K562 (cell line): ENCODE measurements around the gene ERGIC1. TPM values are rescaled to one million over a fixed set of nuclear protein-coding genes. Genes with fewer than 3 reads are reported as not detected.

Source experiments
- ATAC-seq: fragments of 200-7000 bp; cut with Tn5 transposase; 3 replicates; pipeline ENCODE4 v1.9.1; 2020; ENCODE audit warnings: moderate library complexity
- BruUV-seq: library from RNA; stranded (reverse); fragments of 400-500 nt; replicated peaks from 2 replicates; lab custom pipeline; 2021; lab: Mats Ljungman, UMichigan
- CTCF ChIA-PET: fragments of 300-600 bp; formaldehyde crosslinking; extraction: SDS; loops from one replicate; lab custom pipeline; 2021; ENCODE audit warnings: low intra/inter-chr PET ratio; lab: Yijun Ruan, JAX
- POLR2A ChIA-PET: fragments of 300-600, 350-650 bp; sonication (Branson Sonifier 250); formaldehyde crosslinking; extraction: SDS; loops from one replicate; lab custom pipeline; 2021; ENCODE audit warnings: antibody characterized with exemption, inconsistent platforms; lab: Yijun Ruan, JAX
- DNase-seq, 4 experiments: peaks; one replicate each; pipeline versions ENCODE4 v3.0.0 to v3.0.0-alpha.2; 2011 to 2018; ENCODE audit warnings: low spot score in 3 of 4, mixed read lengths in 3 of 4; ENCODE audit errors: extremely low read depth in 1 of 4
- FAIRE-seq: peaks from 2 replicates; lab custom pipeline; 2011; peaks lifted over from hg19 to GRCh38; lab: Jason Lieb, UNC
- H2AFZ ChIP-seq: 2 replicates; pipeline ENCODE4 v1.6.0; 2011; ENCODE audit warnings: low read depth, low read length, control low read depth, inconsistent platforms
- H3K27ac ChIP-seq: fragments of 200-600 bp; 3 replicates; pipeline ENCODE4 v1.8.0; 2011; ENCODE audit warnings: low read depth, mild to moderate bottlenecking, control low read depth, inconsistent platforms, low read length, moderate library complexity, mixed read lengths; ENCODE audit errors: extremely low read depth
- H3K27me3 ChIP-seq, 2 experiments: fragments of 300-600 bp in 1 of 2; 2 replicates in 1 of 2; 3 replicates in 1 of 2; pipeline versions ENCODE4 v1.6.0 to v1.8.0; 2011; ENCODE audit warnings: inconsistent platforms in 2 of 2, low read length in 2 of 2, mild to moderate bottlenecking in 1 of 2, mixed read lengths in 1 of 2, moderate library complexity in 1 of 2; ENCODE audit not compliant: control insufficient read depth in 2 of 2, insufficient read depth in 2 of 2
- H3K36me3 ChIP-seq: fragments of 300-600 bp; 3 replicates; pipeline ENCODE4 v1.8.0; 2011; ENCODE audit warnings: mild to moderate bottlenecking, low read length, inconsistent platforms; ENCODE audit not compliant: control insufficient read depth, insufficient read depth
- H3K4me1 ChIP-seq, 2 experiments: fragments of 200-600 bp in 1 of 2; replicated peaks in 1 of 2; 2 replicates in 1 of 2; 3 replicates in 1 of 2; pipeline versions ENCODE4 v1.5.1 to v1.8.0; 2011; ENCODE audit warnings: inconsistent platforms in 2 of 2, low read length in 2 of 2, mild to moderate bottlenecking in 1 of 2, mixed read lengths in 1 of 2, moderate library complexity in 1 of 2; ENCODE audit not compliant: control insufficient read depth in 2 of 2, insufficient read depth in 2 of 2
- H3K4me2 ChIP-seq: 2 replicates; pipeline ENCODE4 v1.6.1; 2011; ENCODE audit warnings: low read length, control low read depth, inconsistent platforms, mixed read lengths; ENCODE audit not compliant: insufficient read depth
- H3K4me3 ChIP-seq: fragments of 200-600 bp; sonication (generic), shearing (Covaris generic); 2 replicates; pipeline ENCODE4 v1.5.1; 2016; ENCODE audit warnings: control low read depth, inconsistent platforms
- H3K79me2 ChIP-seq: fragments of 200-600 bp; 3 replicates; pipeline ENCODE4 v1.8.0; 2011; ENCODE audit warnings: low read length, inconsistent platforms; ENCODE audit not compliant: control insufficient read depth, insufficient read depth
- H3K9ac ChIP-seq, 2 experiments: 2 replicates each; pipeline versions ENCODE4 v1.6.0 to v1.6.1; 2011; ENCODE audit warnings: low read depth in 2 of 2, low read length in 2 of 2, control low read depth in 1 of 2, inconsistent platforms in 1 of 2, mild to moderate bottlenecking in 1 of 2, mixed read lengths in 1 of 2; ENCODE audit not compliant: insufficient read depth in 1 of 2
- H3K9me1 ChIP-seq: one replicate; pipeline ENCODE4 v1.6.0; 2011; ENCODE audit warnings: inconsistent platforms, mild to moderate bottlenecking, low read length, moderate library complexity; ENCODE audit not compliant: control insufficient read depth, insufficient read depth
- H3K9me3 ChIP-seq: replicated peaks from 2 replicates; pipeline ENCODE4 v1.5.1; 2011; ENCODE audit warnings: low read depth, low read length, inconsistent platforms; ENCODE audit not compliant: control insufficient read depth, insufficient read depth
- H4K20me1 ChIP-seq: replicated peaks from 2 replicates; pipeline ENCODE4 v1.6.1; 2011; ENCODE audit warnings: low read length, inconsistent platforms, mixed read lengths; ENCODE audit not compliant: control insufficient read depth, insufficient read depth
- RBBP5 ChIP-seq: fragments of 200-600 bp; sonication (generic); IDR thresholded peaks from 2 replicates; pipeline ENCODE4 v1.6.1; 2012; ENCODE audit warnings: borderline replicate concordance, mild to moderate bottlenecking, low read length, control low read depth, inconsistent platforms; ENCODE audit not compliant: insufficient read depth, poor library complexity, severe bottlenecking
- SIX5 ChIP-seq, 2 experiments: IDR thresholded peaks; 2 replicates each; pipeline ENCODE4 v1.6.1; 2011; ENCODE audit warnings: low read length in 2 of 2, borderline replicate concordance in 1 of 2, low read depth in 1 of 2, mild to moderate bottlenecking in 1 of 2, moderate library complexity in 1 of 2; ENCODE audit not compliant: insufficient read depth in 1 of 2
- SMARCA4 ChIP-seq: fragments of 450-650 bp; IDR thresholded peaks from 2 replicates; pipeline ENCODE4 v1.6.1; 2016
- ZFPM2 ChIP-seq: fragments of 250-450 bp; sonication (Bioruptor Pico); IDR thresholded peaks from 2 replicates; pipeline ENCODE4 v1.5.1; 2022; ENCODE audit warnings: mild to moderate bottlenecking
- WGBS: fragments of 100-300 bp; shearing (Covaris generic); methylation state at CpG from one replicate; pipeline ENCODE4 v1.1.6; 2016; ENCODE audit warnings: low coverage, mixed read lengths; ENCODE audit not compliant: insufficient coverage; ENCODE audit errors: missing lambda C conversion rate; 5-methylcytosine and 5-hydroxymethylcytosine counted together
- in situ Hi-C: fragments of 300-500 bp; cut with MboI; formaldehyde crosslinking; loops from 4 replicates; pipeline ENCODE4 v1.15.0; 2018; ENCODE audit warnings: inconsistent platforms, mixed read lengths
- intact Hi-C: fragments of 100-400 bp; cut with micrococcal nuclease; formaldehyde crosslinking; loops from 2 replicates; pipeline ENCODE4 v1.14.2; 2022
- polyA plus RNA-seq, 8 experiments: library from polyadenylated mRNA; depleted of rRNA in 4 of 8; stranded (reverse) in 5 of 8; unstranded in 3 of 8; fragments of >200 nt; fragmentation: Nextera tagmentation in 2 of 8; fragmentation: Illumina TruSeq in 1 of 8; extraction: Ambion mirVana in 2 of 8; extraction: Trizol in 1 of 8; gene quantifications; 2 replicates each; pipeline versions ENCODE4 v1.2.1 to v1.2.3, GENCODE V29; 2011 to 2014; ENCODE audit warnings: inconsistent platforms in 1 of 8, missing spikeins in 1 of 8
- total RNA-seq, 7 experiments: library from RNA; depleted of rRNA in 6 of 7; stranded (reverse); fragments of >200 nt in 6 of 7; fragmentation: Illumina TruSeq in 2 of 7; extraction: Trizol in 2 of 7; gene quantifications; 2 replicates each; pipeline versions ENCODE4 v1.2.1 to v1.2.3, GENCODE V29; 2011 to 2021; ENCODE audit warnings: low replicate concordance in 1 of 7
- TF ChIP-seq, protein P1 (sequence below): fragments of 450-650 bp; IDR thresholded peaks from 2 replicates; pipeline ENCODE4 v1.6.1; 2016; ENCODE audit warnings: borderline replicate concordance

Gene ERGIC1
- total and polyA plus RNA-seq, 9 of the 15 experiments (the other 6 are each of a cell fraction or from before 2014, with no cell fraction given): 5.5 to 68.4 (median 36.4) TPM

- DNase-seq (no peak), ATAC-seq (no peak), FAIRE-seq (no peak)
- Histone ChIP-seq H3K36me3 (peaks cover 21% of the 10 kb centered on the region; the same call in 1 of the 3 replicates), H3K4me2 (no peak overlapping the region), H3K9ac (no peak overlapping the region), H3K4me3 (no peak overlapping the region), H2AFZ (no peak overlapping the region), H3K27ac (no peak overlapping the region), H3K79me2 (no peaks in the 10 kb centered on the region), H3K27me3 (no peaks in the 10 kb centered on the region), H3K4me1 (peaks cover 0 to 6% of the 10 kb centered on the region in 2 experiments; a peak in 1 of 5 replicates), H4K20me1 (no peaks in the 10 kb centered on the region), H3K9me1 (no peaks in the 10 kb centered on the region), H3K9me3 (no peaks in the 10 kb centered on the region)
- intact Hi-C loops (no loop called here), in situ Hi-C loops (no loop called here)
- WGBS: 79% methylated on average over 9 of the region's 10 CpGs
- BruUV-seq: no TSS peak
- ChIA-PET POLR2A (no interaction called here), CTCF (no interaction called here)
- TF ChIP-seq SIX5 (IDR thresholded peaks at IDR 0.05; ENCODE audit: borderline replicate concordance in 1 of 2, insufficient read depth in 1 of 2, low read depth in 1 of 2, low read length in 2 of 2) (no peak), ZFPM2 (CRISPR knock-in tag) (no peak), RBBP5 (no peak), SMARCA4 (no peak)
- TF ChIP-seq, protein P1, sequence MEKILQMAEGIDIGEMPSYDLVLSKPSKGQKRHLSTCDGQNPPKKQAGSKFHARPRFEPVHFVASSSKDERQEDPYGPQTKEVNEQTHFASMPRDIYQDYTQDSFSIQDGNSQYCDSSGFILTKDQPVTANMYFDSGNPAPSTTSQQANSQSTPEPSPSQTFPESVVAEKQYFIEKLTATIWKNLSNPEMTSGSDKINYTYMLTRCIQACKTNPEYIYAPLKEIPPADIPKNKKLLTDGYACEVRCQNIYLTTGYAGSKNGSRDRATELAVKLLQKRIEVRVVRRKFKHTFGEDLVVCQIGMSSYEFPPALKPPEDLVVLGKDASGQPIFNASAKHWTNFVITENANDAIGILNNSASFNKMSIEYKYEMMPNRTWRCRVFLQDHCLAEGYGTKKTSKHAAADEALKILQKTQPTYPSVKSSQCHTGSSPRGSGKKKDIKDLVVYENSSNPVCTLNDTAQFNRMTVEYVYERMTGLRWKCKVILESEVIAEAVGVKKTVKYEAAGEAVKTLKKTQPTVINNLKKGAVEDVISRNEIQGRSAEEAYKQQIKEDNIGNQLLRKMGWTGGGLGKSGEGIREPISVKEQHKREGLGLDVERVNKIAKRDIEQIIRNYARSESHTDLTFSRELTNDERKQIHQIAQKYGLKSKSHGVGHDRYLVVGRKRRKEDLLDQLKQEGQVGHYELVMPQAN: no peak
Measured at GRCh38 chr5:172908662-172909061, 74.6 kb downstream of the ERGIC1 start.
